T-cell (primary cell): ENCODE data around the gene CCNL2. TPM values are rescaled to one million over a fixed set of nuclear protein-coding genes. Genes with fewer than 3 reads are reported as not detected.

Experiments used
- ATAC-seq, 4 experiments: fragments of 200-7000 bp in 3 of 4; fragments of 150-1000 bp in 1 of 4; cut with Tn5 transposase; replicated peaks in 1 of 4; 1 replicate in 3 of 4; 2 replicates in 1 of 4; pipeline ENCODE4 v1.10.0; 2021; ENCODE audit warnings: moderate library complexity in 3 of 4, mild to moderate bottlenecking in 2 of 4, moderate number of reproducible peaks in 1 of 4
- CTCF ChIA-PET, 2 donors: fragments of 300-600 bp; sonication (Branson Sonifier 250); formaldehyde crosslinking; loops; one replicate each; lab custom pipeline; 2022; ENCODE audit warnings: antibody characterized with exemption in 2 of 2; lab: Charles Lee
- POLR2A ChIA-PET, 2 donors: fragments of 300-600 bp; sonication (Branson Sonifier 250); formaldehyde crosslinking; loops; one replicate each; lab custom pipeline; 2022; ENCODE audit warnings: antibody characterized with exemption in 2 of 2; lab: Charles Lee
- DNase-seq, 35 experiments: peaks; one replicate each; pipeline versions ENCODE4 v3.0.0 to v3.0.0-alpha.2; 2013 to 2023
- H3K27ac ChIP-seq: one replicate; pipeline ENCODE4 v1.5.1; 2013; ENCODE audit warnings: low read length
- H3K27me3 ChIP-seq, 2 experiments: replicated peaks in 1 of 2; 1 replicate in 1 of 2; 2 replicates in 1 of 2; pipeline versions ENCODE4 v1.6.1 to v1.7.0; 2013; ENCODE audit warnings: low read length in 1 of 2, mixed read lengths in 1 of 2; ENCODE audit not compliant: control insufficient read depth in 2 of 2, insufficient read depth in 2 of 2; ENCODE audit errors: extremely low read depth in 1 of 2
- H3K36me3 ChIP-seq, 2 donors: 1 replicate in 1 of 2; 2 replicates in 1 of 2; pipeline versions ENCODE4 v1.6.1 to v1.7.0; 2013; ENCODE audit warnings: low read length in 1 of 2; ENCODE audit not compliant: control insufficient read depth in 2 of 2, insufficient read depth in 1 of 2; ENCODE audit errors: extremely low read depth in 1 of 2
- H3K4me1 ChIP-seq, 2 experiments: 1 replicate in 1 of 2; 2 replicates in 1 of 2; pipeline versions ENCODE4 v1.6.1 to v1.7.0; 2013; ENCODE audit warnings: low read length in 2 of 2, mixed read lengths in 1 of 2; ENCODE audit not compliant: insufficient read depth in 2 of 2, control insufficient read depth in 1 of 2; ENCODE audit errors: extremely low read depth in 1 of 2
- H3K4me3 ChIP-seq, 2 donors: 1 replicate in 1 of 2; 2 replicates in 1 of 2; pipeline versions ENCODE4 v1.5.1 to v1.7.0; 2013; ENCODE audit warnings: mild to moderate bottlenecking in 2 of 2, low read length in 1 of 2, moderate library complexity in 1 of 2; ENCODE audit not compliant: control insufficient read depth in 1 of 2; ENCODE audit errors: extremely low read depth in 1 of 2
- H3K9me3 ChIP-seq: 2 replicates; pipeline ENCODE4 v1.7.0; 2013
- H3K27ac Mint-ChIP-seq, 2 donors: one replicate each; pipeline ENCODE4 v1.8.0; 2020 to 2021; ENCODE audit warnings: mild to moderate bottlenecking in 2 of 2, mixed read lengths in 2 of 2
- H3K27me3 Mint-ChIP-seq, 2 donors: one replicate each; pipeline ENCODE4 v1.8.0; 2021 to 2022; ENCODE audit warnings: mixed read lengths in 2 of 2
- H3K36me3 Mint-ChIP-seq: one replicate; pipeline ENCODE4 v1.8.0; 2021; ENCODE audit warnings: mixed read lengths
- H3K4me1 Mint-ChIP-seq, 3 donors: one replicate each; pipeline ENCODE4 v1.8.0; 2020 to 2022; ENCODE audit warnings: mixed read lengths in 3 of 3, mild to moderate bottlenecking in 1 of 3
- H3K4me3 Mint-ChIP-seq, 3 donors: one replicate each; pipeline ENCODE4 v1.8.0; 2020 to 2022; ENCODE audit warnings: mild to moderate bottlenecking in 3 of 3, mixed read lengths in 3 of 3, moderate library complexity in 3 of 3
- H3K9me3 Mint-ChIP-seq, 3 donors: one replicate each; pipeline ENCODE4 v1.8.0; 2020 to 2022; ENCODE audit warnings: mixed read lengths in 3 of 3
- WGBS: methylation state at CpG from one replicate; pipeline ENCODE4 v1.1.5; 2013; ENCODE audit warnings: missing lambda C conversion rate; ENCODE audit not compliant: insufficient coverage; 5-methylcytosine and 5-hydroxymethylcytosine counted together
- total RNA-seq, 35 experiments: library from RNA in 6 of 35; stranded (reverse) in 6 of 35; fragments of 120-200 nt in 1 of 35; gene quantifications; one replicate each; pipeline versions ENCODE4 v1.2.1 to v1.2.4 and lab custom pipeline; 2013 to 2026

The CCNL2 gene
- total RNA-seq, 5 donors from 2014 or later (not counting 1 experiment from before 2014, with no cell fraction given), result 250 to 418 (median 376) TPM

GRCh38 chr1:1353389-1354151 is 45.6 kb downstream of the CCNL2 start:
- no peak overlapping the region for H3K4me3 ChIP-seq
- peaks cover 7 to 28% of the 10 kb centered on the region in 2 donors for H3K27me3 Mint-ChIP-seq
- H3K27me3 ChIP-seq, result peaks cover 0 to 61% of the 10 kb centered on the region in 2 experiments
- ChIA-PET POLR2A (no interaction called here), CTCF (no interaction called here)
- H3K36me3 Mint-ChIP-seq, result no peaks in the 10 kb centered on the region
- no peak for DNase-seq
- no peaks in the 10 kb centered on the region for H3K9me3 Mint-ChIP-seq
- no peak for ATAC-seq
- peaks cover 11 to 22% (median 12%) of the 10 kb centered on the region in 3 donors for H3K4me1 Mint-ChIP-seq
- no peak overlapping the region for H3K27ac ChIP-seq
- peaks cover 5 to 47% of the 10 kb centered on the region in 2 experiments for H3K4me1 ChIP-seq
- no peaks in the 10 kb centered on the region for H3K36me3 ChIP-seq
- 30% methylated on average over 21 of the region's 28 CpGs for WGBS
- H3K27ac Mint-ChIP-seq, result no peak overlapping the region
- H3K9me3 ChIP-seq, result no peaks in the 10 kb centered on the region
- H3K4me3 Mint-ChIP-seq, result peak overlapping the region in 1 of 3 donors; percentile 51

- ChIA-PET CTCF (no interaction called here), POLR2A (no interaction called here)
- Histone ChIP-seq H3K4me1 (peaks cover 4 to 46% of the 10 kb centered on the region in 2 experiments), H3K4me3 (no peak overlapping the region), H3K27me3 (peaks cover 0 to 55% of the 10 kb centered on the region in 2 experiments), H3K9me3 (no peaks in the 10 kb centered on the region), H3K27ac (no peak overlapping the region), H3K36me3 (no peaks in the 10 kb centered on the region)
- Mint-ChIP-seq H3K4me1 (peaks cover 14 to 25% (median 14%) of the 10 kb centered on the region in 3 donors), H3K9me3 (no peaks in the 10 kb centered on the region), H3K4me3 (peak overlapping the region; percentile 3 to 68 (median 52)), H3K27ac (peak overlapping the region in 1 of 2 donors; percentile 52), H3K36me3 (no peaks in the 10 kb centered on the region), H3K27me3 (peaks cover 7 to 27% of the 10 kb centered on the region in 2 donors)
- ATAC-seq, result no peak
- WGBS, result 70% methylated on average over 2 of the region's 5 CpGs
- DNase-seq, result no peak
Measured at GRCh38 chr1:1352786-1353388, 46.2 kb downstream of the CCNL2 start.

DNA sequence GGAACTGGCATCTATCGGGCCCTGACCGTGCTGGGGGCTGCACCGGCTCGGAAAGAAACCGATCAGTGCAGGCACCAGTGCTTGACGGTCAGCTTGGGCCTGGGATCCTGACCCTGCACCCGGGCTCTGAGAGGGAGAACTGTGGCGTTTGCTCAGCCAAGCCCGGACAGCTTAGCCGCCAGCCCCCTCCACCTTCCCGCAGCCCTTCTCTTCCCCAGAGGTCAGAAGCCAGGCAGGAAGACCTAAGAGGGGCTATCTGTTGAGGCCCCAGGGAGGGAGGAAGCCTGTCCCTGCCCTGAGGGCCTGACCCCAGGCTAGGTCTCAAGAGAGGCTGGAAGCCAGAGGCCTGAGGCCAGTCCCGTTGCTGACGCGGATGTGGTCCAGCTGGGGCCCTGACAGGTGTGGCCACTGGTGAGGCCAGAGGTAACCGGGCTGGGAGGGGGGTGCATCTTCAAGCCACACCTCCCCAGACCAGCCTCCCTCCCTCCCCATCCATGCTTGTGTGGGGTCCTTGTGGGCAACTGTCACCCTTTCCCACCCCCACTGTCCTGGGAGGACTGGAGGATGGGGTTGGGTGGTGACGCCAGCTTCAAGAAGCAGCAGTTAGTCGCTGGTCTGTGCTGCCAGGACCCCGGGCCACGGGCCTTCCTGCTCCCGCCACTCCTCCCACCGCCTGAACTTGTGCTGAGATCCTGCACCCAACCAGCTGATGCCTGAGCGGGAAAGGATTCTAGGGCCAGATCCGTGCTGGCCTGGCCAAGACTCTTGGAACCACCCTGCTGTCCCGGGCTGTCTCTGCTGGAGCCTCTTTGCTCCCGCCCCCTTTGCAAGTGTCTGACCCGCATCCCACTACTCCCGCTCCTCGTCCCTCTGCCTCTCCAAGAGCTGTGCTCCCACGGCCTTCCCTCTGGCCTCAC is 47.4 kb downstream of the CCNL2 start:
- ATAC-seq (no peak), DNase-seq (no peak)
- Mint-ChIP-seq H3K27ac (peak overlapping the region; percentile 44 to 52), H3K9me3 (no peaks in the 10 kb centered on the region), H3K4me3 (peak overlapping the region; percentile 52 to 68 (median 62)), H3K36me3 (no peaks in the 10 kb centered on the region), H3K27me3 (peaks cover 7 to 20% of the 10 kb centered on the region in 2 donors), H3K4me1 (peaks cover 24 to 36% (median 25%) of the 10 kb centered on the region in 3 donors)
- H3K4me1 ChIP-seq, result peaks cover 6 to 53% of the 10 kb centered on the region in 2 experiments
- no peaks in the 10 kb centered on the region for H3K36me3 ChIP-seq
- no peaks in the 10 kb centered on the region for H3K9me3 ChIP-seq
- ChIA-PET CTCF (interaction anchor here in 1 of 2 donors (0.6 kb wide), 1 partner anchor 213 kb away, joined by 3 read pairs; no protein-coding TSS in a partner anchor), POLR2A (no interaction called here)
- H3K4me3 ChIP-seq, result no peak overlapping the region
- no peak overlapping the region for H3K27ac ChIP-seq
- peaks cover 0 to 43% of the 10 kb centered on the region in 2 experiments for H3K27me3 ChIP-seq
- WGBS, result 89% methylated on average over 20 of the region's 29 CpGs

GRCh38 chr1:1349256-1350012 is 49.7 kb downstream of the CCNL2 start, which contains the start of gene DVL1:
Gene DVL1, minus strand, starts transcription at chr1:1349418. Its CDS starts 353 bp downstream, at chr1:1349065.
- H3K4me3 ChIP-seq, result peak within 1 kb of the TSS; percentile 56 to 68
- H3K4me1 Mint-ChIP-seq, result peaks cover 28 to 43% (median 30%) of the 10 kb centered on the region in 3 donors
- under 1% methylated on average over 94 of the region's 122 CpGs for WGBS
- DNase-seq (peak; percentile 29 to 88 (median 62)), ATAC-seq (peak; percentile 83 to 87 (median 84))
- no peaks in the 10 kb centered on the region for H3K36me3 ChIP-seq
- peaks cover 7 to 20% of the 10 kb centered on the region in 2 donors for H3K27me3 Mint-ChIP-seq
- POLR2A ChIA-PET, result no interaction called here
- H3K36me3 Mint-ChIP-seq, result no peaks in the 10 kb centered on the region
- H3K4me1 ChIP-seq, result peaks cover 4 to 64% of the 10 kb centered on the region in 2 experiments
- H3K9me3 Mint-ChIP-seq, result no peaks in the 10 kb centered on the region
- CTCF ChIA-PET, result no interaction called here
- peak within 1 kb of the TSS; percentile 66 to 76 (median 73) for H3K4me3 Mint-ChIP-seq
- H3K27ac ChIP-seq, result no peak within 1 kb of the TSS
- peak within 1 kb of the TSS in 1 of 2 donors; percentile 28 for H3K27ac Mint-ChIP-seq
- H3K9me3 ChIP-seq, result no peaks in the 10 kb centered on the region
- peaks cover 0 to 32% of the 10 kb centered on the region in 2 experiments for H3K27me3 ChIP-seq

GRCh38 chr1:1348420-1349255 is 50.5 kb downstream of the CCNL2 start:
- peaks cover 26 to 37% (median 28%) of the 10 kb centered on the region in 3 donors for H3K4me1 Mint-ChIP-seq
- Histone ChIP-seq H3K9me3 (no peaks in the 10 kb centered on the region), H3K4me3 (peak overlapping the region; percentile 56 to 68), H3K36me3 (no peaks in the 10 kb centered on the region), H3K4me1 (peaks cover 2 to 61% of the 10 kb centered on the region in 2 experiments), H3K27ac (no peak overlapping the region), H3K27me3 (peaks cover 0 to 24% of the 10 kb centered on the region in 2 experiments)
- DNase-seq (no peak), ATAC-seq (peak; percentile 37 to 52 (median 41))
- H3K27ac Mint-ChIP-seq, result peak overlapping the region in 1 of 2 donors; percentile 28
- ChIA-PET POLR2A (no interaction called here), CTCF (interaction anchor here in 1 of 2 donors (1.0 to 1.3 kb wide), 2 partner anchors 22 to 27 kb away, joined by 3 to 4 read pairs; partner anchors contain the start of gene AURKAIP1)
- H3K27me3 Mint-ChIP-seq, result peaks cover 7 to 14% of the 10 kb centered on the region in 2 donors
- H3K36me3 Mint-ChIP-seq, result no peaks in the 10 kb centered on the region
- H3K9me3 Mint-ChIP-seq, result no peaks in the 10 kb centered on the region
- peak overlapping the region; percentile 66 to 76 (median 73) for H3K4me3 Mint-ChIP-seq
- under 1% methylated on average over 109 of the region's 109 CpGs for WGBS
